ENCODE measurements around the gene VIPR1. TPM values are rescaled to one million over a fixed set of nuclear protein-coding genes. Genes with fewer than 3 reads are reported as not detected.

VIPR1 gene
- total and polyA plus RNA-seq, 8 donors: 2.2 to 170 (median 10.1) TPM

GRCh38 chr3:42527368-42527917, 25.0 kb downstream of the VIPR1 start:
- Histone ChIP-seq H3K9me3 (no peaks in the 10 kb centered on the region), H3K27me3 (no peaks in the 10 kb centered on the region), H3K4me1 (no peaks in the 10 kb centered on the region), H3K36me3 (peaks cover 0 to 3% (median 2%) of the 10 kb centered on the region in 4 donors), H3K27ac (no peak overlapping the region), H3K4me3 (no peak overlapping the region)
- WGBS, 5 donors: 84 to 96% (median 92%) methylated on average over 6 to 11 of the region's 11 CpGs
- no peak for TF ChIP-seq CTCF (IDR thresholded peaks at IDR 0.05)
- no peak for TF ChIP-seq POLR2AphosphoS5 (IDR thresholded peaks at IDR 0.05)
- TF ChIP-seq POLR2A (IDR thresholded peaks at IDR 0.05): no peak
- no peak for TF ChIP-seq EP300 (IDR thresholded peaks at IDR 0.05)
- DNase-seq: no peak
- intact Hi-C loops (cut with DNase I; ENCODE audit: low total_unique reads): no loop called here

GRCh38 chr3:42529468-42529867, 27.0 kb downstream of the VIPR1 start:
- WGBS, 5 donors: 71 to 89% (median 77%) methylated on average over 2 of the region's 2 CpGs
- Histone ChIP-seq H3K27me3 (no peaks in the 10 kb centered on the region), H3K27ac (no peak overlapping the region), H3K9me3 (no peaks in the 10 kb centered on the region), H3K4me1 (no peaks in the 10 kb centered on the region), H3K4me3 (no peak overlapping the region), H3K36me3 (peaks cover 0 to 8% (median 4%) of the 10 kb centered on the region in 4 donors)
- DNase-seq: no peak
- TF ChIP-seq CTCF (IDR thresholded peaks at IDR 0.05) (no peak), POLR2AphosphoS5 (IDR thresholded peaks at IDR 0.05) (no peak), EP300 (IDR thresholded peaks at IDR 0.05) (no peak), POLR2A (IDR thresholded peaks at IDR 0.05) (no peak)
- intact Hi-C loops (cut with DNase I; ENCODE audit: low total_unique reads): no loop called here

- no peak for TF ChIP-seq EP300 (IDR thresholded peaks at IDR 0.05)
- no peak for TF ChIP-seq CTCF (IDR thresholded peaks at IDR 0.05)
- TF ChIP-seq POLR2A (IDR thresholded peaks at IDR 0.05): no peak
- TF ChIP-seq POLR2AphosphoS5 (IDR thresholded peaks at IDR 0.05): no peak
- H3K27ac ChIP-seq: no peak overlapping the region
Measured at GRCh38 chr3:42530073-42530472, 27.6 kb downstream of the VIPR1 start.

GRCh38 chr3:42531470-42531869, 29.0 kb downstream of the VIPR1 start:
- H3K9me3 ChIP-seq: no peaks in the 10 kb centered on the region
- intact Hi-C loops (cut with DNase I; ENCODE audit: low total_unique reads): no loop called here
- no peak for DNase-seq
- H3K27me3 ChIP-seq: no peaks in the 10 kb centered on the region
- peaks cover 0 to 8% (median 4%) of the 10 kb centered on the region in 4 donors for H3K36me3 ChIP-seq
- 89 to 95% (median 92%) methylated on average over 5 to 6 of the region's 6 CpGs for WGBS, 5 donors
- H3K4me3 ChIP-seq: no peak overlapping the region
- TF ChIP-seq POLR2AphosphoS5 (IDR thresholded peaks at IDR 0.05) (no peak), POLR2A (IDR thresholded peaks at IDR 0.05) (no peak), CTCF (IDR thresholded peaks at IDR 0.05) (no peak), EP300 (IDR thresholded peaks at IDR 0.05) (no peak)
- H3K4me1 ChIP-seq: no peaks in the 10 kb centered on the region
- no peak overlapping the region for H3K27ac ChIP-seq

More at GRCh38 chr3:42530073-42530472, 27.6 kb downstream of the VIPR1 start:
- Histone ChIP-seq H3K4me3 (no peak overlapping the region), H3K27me3 (no peaks in the 10 kb centered on the region), H3K9me3 (no peaks in the 10 kb centered on the region), H3K4me1 (no peaks in the 10 kb centered on the region), H3K36me3 (peaks cover 0 to 8% (median 4%) of the 10 kb centered on the region in 4 donors)
- intact Hi-C loops (cut with DNase I; ENCODE audit: low total_unique reads): no loop called here
- DNase-seq: no peak
